ENCODE data around the gene RGS14.

DNA sequence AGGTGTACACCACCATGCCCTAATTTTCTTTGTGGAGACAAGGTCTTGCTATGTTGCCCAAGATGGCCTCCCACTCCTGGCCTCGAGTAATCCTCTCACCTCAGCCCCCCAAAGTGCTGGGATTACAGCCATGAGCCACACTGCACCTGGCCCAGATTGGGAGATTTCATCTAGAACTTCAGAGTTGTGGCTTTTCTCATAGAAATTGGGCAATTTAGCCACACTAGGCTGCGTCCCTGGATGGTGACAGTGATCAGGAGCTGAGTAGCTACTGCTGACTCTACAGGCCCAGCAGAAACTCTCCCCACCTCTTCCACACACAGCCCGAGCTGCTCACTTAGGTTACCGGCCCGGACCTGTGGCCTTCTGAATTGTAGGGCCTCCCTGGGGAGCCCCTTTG lies 35.0 kb downstream of the RGS14 start:
- TF ChIP-seq, protein P1, sequence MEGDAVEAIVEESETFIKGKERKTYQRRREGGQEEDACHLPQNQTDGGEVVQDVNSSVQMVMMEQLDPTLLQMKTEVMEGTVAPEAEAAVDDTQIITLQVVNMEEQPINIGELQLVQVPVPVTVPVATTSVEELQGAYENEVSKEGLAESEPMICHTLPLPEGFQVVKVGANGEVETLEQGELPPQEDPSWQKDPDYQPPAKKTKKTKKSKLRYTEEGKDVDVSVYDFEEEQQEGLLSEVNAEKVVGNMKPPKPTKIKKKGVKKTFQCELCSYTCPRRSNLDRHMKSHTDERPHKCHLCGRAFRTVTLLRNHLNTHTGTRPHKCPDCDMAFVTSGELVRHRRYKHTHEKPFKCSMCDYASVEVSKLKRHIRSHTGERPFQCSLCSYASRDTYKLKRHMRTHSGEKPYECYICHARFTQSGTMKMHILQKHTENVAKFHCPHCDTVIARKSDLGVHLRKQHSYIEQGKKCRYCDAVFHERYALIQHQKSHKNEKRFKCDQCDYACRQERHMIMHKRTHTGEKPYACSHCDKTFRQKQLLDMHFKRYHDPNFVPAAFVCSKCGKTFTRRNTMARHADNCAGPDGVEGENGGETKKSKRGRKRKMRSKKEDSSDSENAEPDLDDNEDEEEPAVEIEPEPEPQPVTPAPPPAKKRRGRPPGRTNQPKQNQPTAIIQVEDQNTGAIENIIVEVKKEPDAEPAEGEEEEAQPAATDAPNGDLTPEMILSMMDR (IDR thresholded peaks at IDR 0.05): no peak
- TF ChIP-seq POLR2A (IDR thresholded peaks at IDR 0.05): no peak

Measured in lower leg skin (tissue), 3 donors.